Measurements from ENCODE around the gene CCR1. TPM values are rescaled to one million over a fixed set of nuclear protein-coding genes. Genes with fewer than 3 reads are reported as not detected.

The CCR1 gene
- total RNA-seq (ENCODE audit: low replicate concordance), result 0.08 and 0.90 TPM in 2 replicates

GRCh38 chr3:46208167-46208704, at the start of gene CCR1:
Gene CCR1 (minus strand): TSS chr3:46208313. CDS start chr3:46204313, 4,000 bp downstream.
- DNase-seq (ENCODE audit: low read depth), result peak; percentile 20

DNA sequence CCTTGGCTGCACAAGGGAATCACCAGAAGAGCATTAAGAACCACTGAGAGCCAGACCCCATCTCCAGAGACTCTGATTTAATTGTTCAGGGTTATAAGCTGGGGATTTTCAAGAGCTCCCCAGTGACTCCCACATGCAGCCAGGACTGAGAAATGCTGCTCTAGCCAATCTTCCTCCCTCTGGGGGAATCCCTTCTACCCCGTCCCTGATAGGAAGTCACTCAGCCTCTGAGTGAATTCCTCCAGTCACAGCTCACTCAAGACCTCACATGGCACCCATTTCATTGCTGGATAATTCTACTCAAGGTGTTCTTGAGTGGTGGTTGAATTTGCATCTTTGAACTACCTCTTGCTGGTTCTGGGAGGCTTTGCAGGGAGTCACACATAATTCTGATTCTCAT, 44.9 kb upstream of the CCR1 start:
- TF ChIP-seq, protein P1, sequence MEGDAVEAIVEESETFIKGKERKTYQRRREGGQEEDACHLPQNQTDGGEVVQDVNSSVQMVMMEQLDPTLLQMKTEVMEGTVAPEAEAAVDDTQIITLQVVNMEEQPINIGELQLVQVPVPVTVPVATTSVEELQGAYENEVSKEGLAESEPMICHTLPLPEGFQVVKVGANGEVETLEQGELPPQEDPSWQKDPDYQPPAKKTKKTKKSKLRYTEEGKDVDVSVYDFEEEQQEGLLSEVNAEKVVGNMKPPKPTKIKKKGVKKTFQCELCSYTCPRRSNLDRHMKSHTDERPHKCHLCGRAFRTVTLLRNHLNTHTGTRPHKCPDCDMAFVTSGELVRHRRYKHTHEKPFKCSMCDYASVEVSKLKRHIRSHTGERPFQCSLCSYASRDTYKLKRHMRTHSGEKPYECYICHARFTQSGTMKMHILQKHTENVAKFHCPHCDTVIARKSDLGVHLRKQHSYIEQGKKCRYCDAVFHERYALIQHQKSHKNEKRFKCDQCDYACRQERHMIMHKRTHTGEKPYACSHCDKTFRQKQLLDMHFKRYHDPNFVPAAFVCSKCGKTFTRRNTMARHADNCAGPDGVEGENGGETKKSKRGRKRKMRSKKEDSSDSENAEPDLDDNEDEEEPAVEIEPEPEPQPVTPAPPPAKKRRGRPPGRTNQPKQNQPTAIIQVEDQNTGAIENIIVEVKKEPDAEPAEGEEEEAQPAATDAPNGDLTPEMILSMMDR (IDR thresholded peaks at IDR 0.05; ENCODE audit: insufficient read depth, low read length), result no peak
- DNase-seq (ENCODE audit: low read depth), result no peak

More at GRCh38 chr3:46208167-46208704, at the start of gene CCR1:
- H3K4me3 ChIP-seq (ENCODE audit: low read depth, low read length), result no peak within 1 kb of the TSS
- TF ChIP-seq, protein P1 (IDR thresholded peaks at IDR 0.05; ENCODE audit: insufficient read depth, low read length), result peak; percentile 57

GRCh38 chr3:46245146-46245545, 37.0 kb upstream of the CCR1 start:
- no peak for DNase-seq (ENCODE audit: low read depth)
- TF ChIP-seq, protein P1 (IDR thresholded peaks at IDR 0.05; ENCODE audit: insufficient read depth, low read length), result no peak
- no peak overlapping the region for H3K4me3 ChIP-seq (ENCODE audit: low read depth, low read length)

More for the DNA sequence above, 44.9 kb upstream of the CCR1 start:
- H3K4me3 ChIP-seq (ENCODE audit: low read depth, low read length), result no peak overlapping the region

- DNase-seq (ENCODE audit: low read depth), result no peak
- TF ChIP-seq, protein P1 (IDR thresholded peaks at IDR 0.05; ENCODE audit: insufficient read depth, low read length), result no peak
- no peak overlapping the region for H3K4me3 ChIP-seq (ENCODE audit: low read depth, low read length)
Observed at GRCh38 chr3:46243560-46243959, 35.4 kb upstream of the CCR1 start.

GRCh38 chr3:46242120-46242519, 34.0 kb upstream of the CCR1 start, which contains the start of gene CCR3:
Gene CCR3 (plus strand): TSS chr3:46242460. CDS start chr3:46265159, 22,699 bp downstream.
- no peak within 1 kb of the TSS for H3K4me3 ChIP-seq (ENCODE audit: low read depth, low read length)
- no peak for DNase-seq (ENCODE audit: low read depth)
- TF ChIP-seq, protein P1 (IDR thresholded peaks at IDR 0.05; ENCODE audit: insufficient read depth, low read length), result no peak

DNA sequence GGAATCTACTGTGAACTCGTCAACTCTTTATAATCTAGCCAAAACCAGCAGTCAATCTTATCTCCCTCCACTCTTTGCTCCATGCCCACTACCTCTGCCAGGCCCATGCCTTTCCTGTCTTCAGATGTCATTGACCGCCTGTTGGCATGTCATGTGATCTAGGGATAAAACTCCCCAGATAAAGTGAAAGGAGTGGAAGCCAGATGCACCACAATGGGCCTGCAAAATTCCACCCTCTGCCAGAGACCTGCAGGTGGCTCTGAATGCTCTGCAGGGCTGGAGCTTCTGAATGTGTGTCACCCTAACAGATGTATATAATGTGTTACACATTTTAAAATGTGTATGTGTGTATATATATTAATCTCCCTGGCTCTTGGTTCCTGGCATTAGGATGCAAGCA, 31.8 kb upstream of the CCR1 start:
- TF ChIP-seq, protein P1 (IDR thresholded peaks at IDR 0.05; ENCODE audit: insufficient read depth, low read length), result no peak
- DNase-seq (ENCODE audit: low read depth), result no peak
- H3K4me3 ChIP-seq (ENCODE audit: low read depth, low read length), result no peak overlapping the region

Measured in fibroblast of the aortic adventitia (primary cell).